Cardiac muscle cell (in vitro differentiated cells and primary cell): ENCODE measurements around the gene CD55. TPM values are rescaled to one million over a fixed set of nuclear protein-coding genes. Genes with fewer than 3 reads are reported as not detected.

ENCODE experiments used
- DNase-seq, 2 donors: peaks; one replicate each; pipeline versions ENCODE4 v3.0.0 to v3.0.0-alpha.2; 2010 to 2017; ENCODE audit warnings: low read depth in 1 of 2, low spot score in 1 of 2
- H3K27ac ChIP-seq: fragments of 200-600 bp; sonication (generic); 2 replicates; pipeline ENCODE4 v1.5.1; 2016
- H3K27me3 ChIP-seq: fragments of 200-600 bp; sonication (generic); 2 replicates; pipeline ENCODE4 v1.6.0; 2016; ENCODE audit warnings: control low read depth
- H3K36me3 ChIP-seq: fragments of 200-600 bp; sonication (generic); 2 replicates; pipeline ENCODE4 v1.5.1; 2016; ENCODE audit warnings: control low read depth
- H3K4me1 ChIP-seq: fragments of 200-600 bp; sonication (generic); 2 replicates; pipeline ENCODE4 v1.8.1; 2017; ENCODE audit warnings: low read depth, mild to moderate bottlenecking, mixed run types
- H3K4me3 ChIP-seq: fragments of 200-600 bp; sonication (generic); 2 replicates; pipeline ENCODE4 v1.5.1; 2016; ENCODE audit warnings: mild to moderate bottlenecking
- H3K9me3 ChIP-seq: fragments of 200-600 bp; sonication (generic); 2 replicates; pipeline ENCODE4 v1.5.1; 2017; ENCODE audit warnings: low read depth, mild to moderate bottlenecking, control low read depth
- CTCF ChIP-seq: IDR thresholded peaks from 2 replicates; pipeline ENCODE4 v1.5.1; 2012; ENCODE audit warnings: low read depth, mild to moderate bottlenecking, low read length
- polyA plus RNA-seq: library from polyadenylated mRNA; unstranded; fragments of >200 nt; fragmentation: Nextera tagmentation; extraction: Ambion mirVana; gene quantifications from 2 replicates; pipeline ENCODE4 v1.2.1, GENCODE V29; 2016
- total RNA-seq: library from RNA; depleted of rRNA; stranded (reverse); fragments of >200 nt; gene quantifications from 2 replicates; pipeline ENCODE4 v1.2.3, GENCODE V29; 2016

Gene CD55
- total and polyA plus RNA-seq, 2 experiments from 2014 or later, result 19.4 to 20.3 TPM

GRCh38 chr1:207355060-207355459, 33.6 kb downstream of the CD55 start:
- Histone ChIP-seq H3K27me3 (no peaks in the 10 kb centered on the region), H3K36me3 (no peaks in the 10 kb centered on the region), H3K27ac (no peak overlapping the region), H3K9me3 (no peaks in the 10 kb centered on the region), H3K4me1 (no peaks in the 10 kb centered on the region), H3K4me3 (no peak overlapping the region)
- no peak for TF ChIP-seq CTCF
- no peak for DNase-seq

GRCh38 chr1:207355513-207356295, 34.2 kb downstream of the CD55 start:
- Histone ChIP-seq H3K4me1 (no peaks in the 10 kb centered on the region), H3K27ac (no peak overlapping the region), H3K4me3 (no peak overlapping the region), H3K36me3 (no peaks in the 10 kb centered on the region), H3K27me3 (no peaks in the 10 kb centered on the region), H3K9me3 (no peaks in the 10 kb centered on the region)
- TF ChIP-seq CTCF, result no peak
- DNase-seq, result no peak

GRCh38 chr1:207361029-207361428, 39.6 kb downstream of the CD55 start:
- TF ChIP-seq CTCF, result no peak
- Histone ChIP-seq H3K27me3 (no peaks in the 10 kb centered on the region), H3K36me3 (no peaks in the 10 kb centered on the region), H3K27ac (no peak overlapping the region), H3K4me3 (no peak overlapping the region), H3K4me1 (no peaks in the 10 kb centered on the region), H3K9me3 (no peaks in the 10 kb centered on the region)
- DNase-seq, result no peak

GRCh38 chr1:207361889-207362288, 40.4 kb downstream of the CD55 start:
- Histone ChIP-seq H3K36me3 (no peaks in the 10 kb centered on the region), H3K9me3 (no peaks in the 10 kb centered on the region), H3K27ac (no peak overlapping the region), H3K4me3 (no peak overlapping the region), H3K4me1 (no peaks in the 10 kb centered on the region), H3K27me3 (no peaks in the 10 kb centered on the region)
- DNase-seq, result no peak
- TF ChIP-seq CTCF, result no peak

GRCh38 chr1:207362962-207363860, 41.7 kb downstream of the CD55 start:
- no peaks in the 10 kb centered on the region for H3K4me1 ChIP-seq

More at GRCh38 chr1:207362962-207363860, 41.7 kb downstream of the CD55 start:
- Histone ChIP-seq H3K36me3 (no peaks in the 10 kb centered on the region), H3K4me3 (no peak overlapping the region), H3K27me3 (no peaks in the 10 kb centered on the region), H3K9me3 (no peaks in the 10 kb centered on the region), H3K27ac (no peak overlapping the region)
- TF ChIP-seq CTCF, result no peak
- DNase-seq, result peak in 1 of 2 donors; percentile 71
